Neutrophil (primary cell): Measurements from ENCODE around the gene SORCS2.

Experiments used
- H3K27ac ChIP-seq: fragments of 200-600 bp; sonication (generic); 2 replicates; pipeline ENCODE4 v1.5.1; 2016; ENCODE audit warnings: mild to moderate bottlenecking, moderate library complexity
- H3K27me3 ChIP-seq: fragments of 200-600 bp; sonication (generic); 2 replicates; pipeline ENCODE4 v1.6.0; 2016; ENCODE audit warnings: mild to moderate bottlenecking
- H3K36me3 ChIP-seq: fragments of 200-600 bp; sonication (generic); 2 replicates; pipeline ENCODE4 v1.5.1; 2017
- H3K4me1 ChIP-seq, 2 experiments: fragments of 200-600 bp in 1 of 2; sonication (generic) in 1 of 2; 1 replicate in 1 of 2; 2 replicates in 1 of 2; pipeline versions ENCODE4 v1.5.1 to v1.6.1; 2013 to 2016; ENCODE audit warnings: low read depth in 1 of 2, low read length in 1 of 2, mild to moderate bottlenecking in 1 of 2, moderate library complexity in 1 of 2; ENCODE audit not compliant: control insufficient read depth in 1 of 2, insufficient read depth in 1 of 2
- H3K4me3 ChIP-seq, 2 experiments: fragments of 200-600 bp in 1 of 2; sonication (generic) in 1 of 2; 1 replicate in 1 of 2; 2 replicates in 1 of 2; pipeline ENCODE4 v1.5.1; 2013 to 2016; ENCODE audit warnings: low read depth in 1 of 2, low read length in 1 of 2, mild to moderate bottlenecking in 1 of 2, moderate library complexity in 1 of 2
- H3K9me3 ChIP-seq: fragments of 200-600 bp; sonication (generic); 2 replicates; pipeline ENCODE4 v1.5.1; 2016
- TF ChIP-seq, protein P1 (sequence below): fragments of 200-600 bp; sonication (generic); IDR thresholded peaks from 2 replicates; pipeline ENCODE4 v1.5.1; 2016; ENCODE audit warnings: antibody characterized with exemption

Gene SORCS2

DNA sequence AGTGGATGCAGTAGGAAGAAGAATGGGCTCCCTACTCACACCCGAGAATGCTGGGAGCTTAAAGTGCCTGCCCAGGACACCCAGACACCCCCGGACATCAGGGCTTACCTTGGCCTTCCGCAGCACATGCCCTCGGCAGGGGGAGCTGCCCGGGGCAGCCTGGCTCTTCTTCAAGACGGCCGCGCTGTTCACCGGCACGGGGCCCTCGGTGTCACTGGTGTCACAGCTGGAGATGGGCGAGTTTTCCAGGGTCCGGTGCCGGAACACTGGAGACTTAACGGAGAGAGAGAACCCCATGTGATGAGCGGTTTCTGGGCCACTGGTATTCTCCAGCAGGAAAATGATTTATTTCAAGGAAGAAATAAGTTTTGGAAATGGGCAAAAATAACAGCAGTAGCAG lies 576.4 kb downstream of the SORCS2 start:
- Histone ChIP-seq H3K4me3 (no peak overlapping the region), H3K9me3 (no peaks in the 10 kb centered on the region), H3K27me3 (no peaks in the 10 kb centered on the region), H3K4me1 (no peaks in the 10 kb centered on the region), H3K36me3 (peaks cover 83% of the 10 kb centered on the region), H3K27ac (no peak overlapping the region)
- TF ChIP-seq, protein P1, sequence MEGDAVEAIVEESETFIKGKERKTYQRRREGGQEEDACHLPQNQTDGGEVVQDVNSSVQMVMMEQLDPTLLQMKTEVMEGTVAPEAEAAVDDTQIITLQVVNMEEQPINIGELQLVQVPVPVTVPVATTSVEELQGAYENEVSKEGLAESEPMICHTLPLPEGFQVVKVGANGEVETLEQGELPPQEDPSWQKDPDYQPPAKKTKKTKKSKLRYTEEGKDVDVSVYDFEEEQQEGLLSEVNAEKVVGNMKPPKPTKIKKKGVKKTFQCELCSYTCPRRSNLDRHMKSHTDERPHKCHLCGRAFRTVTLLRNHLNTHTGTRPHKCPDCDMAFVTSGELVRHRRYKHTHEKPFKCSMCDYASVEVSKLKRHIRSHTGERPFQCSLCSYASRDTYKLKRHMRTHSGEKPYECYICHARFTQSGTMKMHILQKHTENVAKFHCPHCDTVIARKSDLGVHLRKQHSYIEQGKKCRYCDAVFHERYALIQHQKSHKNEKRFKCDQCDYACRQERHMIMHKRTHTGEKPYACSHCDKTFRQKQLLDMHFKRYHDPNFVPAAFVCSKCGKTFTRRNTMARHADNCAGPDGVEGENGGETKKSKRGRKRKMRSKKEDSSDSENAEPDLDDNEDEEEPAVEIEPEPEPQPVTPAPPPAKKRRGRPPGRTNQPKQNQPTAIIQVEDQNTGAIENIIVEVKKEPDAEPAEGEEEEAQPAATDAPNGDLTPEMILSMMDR: no peak

DNA sequence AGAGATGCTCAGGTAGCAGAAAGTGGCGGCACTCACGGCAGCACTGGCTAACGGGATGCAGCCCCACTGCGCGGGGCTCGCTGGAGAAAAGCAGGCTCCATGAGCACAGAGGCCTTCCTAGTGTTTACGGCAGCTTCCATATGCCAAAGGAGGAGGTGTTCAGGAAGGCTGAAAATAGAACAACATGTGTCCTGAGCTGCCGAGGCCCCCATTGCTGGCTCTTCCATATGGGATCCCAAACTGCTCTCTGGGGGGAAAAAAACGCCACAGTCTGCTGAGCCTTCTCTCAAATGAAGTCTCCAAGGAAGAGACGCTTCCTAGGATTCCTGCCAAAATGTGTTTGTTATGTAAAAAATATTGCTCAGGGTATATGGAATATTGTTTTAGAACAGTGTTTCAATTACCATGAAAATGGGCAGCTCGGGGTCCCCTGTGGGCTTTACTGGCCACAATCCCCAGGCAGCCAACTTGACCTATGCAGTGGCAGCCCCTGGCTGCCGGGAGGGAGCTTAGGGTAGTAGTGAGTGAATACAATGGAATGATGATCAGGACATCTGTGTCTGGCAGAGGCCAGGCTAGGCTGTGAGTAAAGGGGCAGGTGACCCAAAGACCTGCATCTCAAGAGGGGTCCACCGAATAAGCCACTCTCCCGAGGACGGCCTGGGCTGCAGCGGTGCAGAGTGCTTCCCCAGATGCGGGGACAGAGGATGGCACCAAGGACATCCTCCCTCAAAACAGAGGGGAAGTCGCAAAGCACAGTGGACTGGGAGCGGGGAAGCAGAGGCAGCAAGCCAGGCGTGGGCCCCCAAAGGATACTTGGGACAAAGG lies 577.3 kb downstream of the SORCS2 start:
- TF ChIP-seq, protein P1: no peak
- Histone ChIP-seq H3K4me3 (no peak overlapping the region), H3K27me3 (no peaks in the 10 kb centered on the region), H3K9me3 (no peaks in the 10 kb centered on the region), H3K4me1 (no peaks in the 10 kb centered on the region), H3K27ac (no peak overlapping the region), H3K36me3 (peaks cover 90% of the 10 kb centered on the region)

DNA sequence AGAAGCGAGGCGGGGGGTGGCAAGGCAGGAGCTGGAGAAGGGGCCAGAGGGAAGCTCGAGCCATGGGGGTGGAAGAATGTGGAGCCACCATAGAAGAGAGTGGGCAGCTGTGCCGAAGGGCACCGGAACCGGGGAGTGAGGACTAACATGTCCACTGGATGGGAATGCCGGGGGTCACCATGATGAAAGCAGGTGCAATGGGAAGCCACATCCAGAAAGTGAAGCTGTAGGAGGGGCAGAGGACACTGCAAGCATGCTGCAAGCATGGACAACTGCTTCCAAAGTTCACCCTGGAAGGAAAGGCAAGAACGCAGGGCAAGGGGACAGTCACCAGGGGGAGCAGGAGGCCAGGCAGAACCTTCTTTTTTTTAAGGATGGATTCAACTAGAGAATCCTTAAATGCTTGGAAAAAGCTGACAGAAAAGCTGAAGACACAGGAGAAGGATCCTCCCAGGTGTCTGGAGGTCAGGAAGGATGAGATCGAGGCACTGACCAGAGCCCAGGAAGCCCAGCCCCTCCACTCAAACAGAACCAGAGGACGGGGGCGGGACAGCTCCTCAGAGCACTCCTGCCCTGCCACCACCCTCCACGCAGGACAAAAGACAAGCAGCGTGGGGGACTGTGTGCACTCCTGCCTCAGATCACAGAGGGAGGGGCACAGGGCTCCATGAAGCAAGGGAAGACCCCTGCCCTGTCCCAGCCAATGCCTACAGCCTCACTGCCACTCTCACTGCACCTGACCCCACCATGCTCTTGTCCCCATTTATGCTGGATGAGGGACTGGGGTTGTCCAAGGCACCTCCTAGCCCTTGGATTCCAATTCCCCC lies 578.1 kb downstream of the SORCS2 start:
- H3K9me3 ChIP-seq: no peaks in the 10 kb centered on the region
- H3K27me3 ChIP-seq: no peaks in the 10 kb centered on the region
- TF ChIP-seq, protein P1: no peak
- no peak overlapping the region for H3K4me3 ChIP-seq
- peaks cover 89% of the 10 kb centered on the region for H3K36me3 ChIP-seq
- no peak overlapping the region for H3K27ac ChIP-seq
- no peaks in the 10 kb centered on the region for H3K4me1 ChIP-seq

DNA sequence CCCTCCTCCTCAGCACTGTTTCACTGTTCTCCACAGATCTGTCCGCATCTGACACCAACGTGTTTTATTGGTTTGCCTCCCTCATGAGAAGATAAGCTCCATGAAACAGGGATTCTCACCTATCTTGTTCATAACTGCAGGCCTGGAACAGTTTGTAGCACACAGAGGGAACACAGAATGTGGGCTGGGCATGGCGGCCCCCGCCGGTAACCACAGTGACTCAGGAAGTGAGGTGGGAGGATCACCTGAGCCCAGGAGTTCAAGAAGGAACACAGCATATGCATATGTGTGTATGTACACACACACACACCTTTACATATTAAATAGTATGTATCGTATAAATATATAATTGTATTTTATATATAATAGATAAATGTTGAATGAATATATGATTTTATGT lies 578.7 kb downstream of the SORCS2 start:
- Histone ChIP-seq H3K4me1 (no peaks in the 10 kb centered on the region), H3K4me3 (no peak overlapping the region), H3K27me3 (no peaks in the 10 kb centered on the region), H3K36me3 (peaks cover 88% of the 10 kb centered on the region), H3K9me3 (no peaks in the 10 kb centered on the region), H3K27ac (no peak overlapping the region)
- TF ChIP-seq, protein P1: no peak

DNA sequence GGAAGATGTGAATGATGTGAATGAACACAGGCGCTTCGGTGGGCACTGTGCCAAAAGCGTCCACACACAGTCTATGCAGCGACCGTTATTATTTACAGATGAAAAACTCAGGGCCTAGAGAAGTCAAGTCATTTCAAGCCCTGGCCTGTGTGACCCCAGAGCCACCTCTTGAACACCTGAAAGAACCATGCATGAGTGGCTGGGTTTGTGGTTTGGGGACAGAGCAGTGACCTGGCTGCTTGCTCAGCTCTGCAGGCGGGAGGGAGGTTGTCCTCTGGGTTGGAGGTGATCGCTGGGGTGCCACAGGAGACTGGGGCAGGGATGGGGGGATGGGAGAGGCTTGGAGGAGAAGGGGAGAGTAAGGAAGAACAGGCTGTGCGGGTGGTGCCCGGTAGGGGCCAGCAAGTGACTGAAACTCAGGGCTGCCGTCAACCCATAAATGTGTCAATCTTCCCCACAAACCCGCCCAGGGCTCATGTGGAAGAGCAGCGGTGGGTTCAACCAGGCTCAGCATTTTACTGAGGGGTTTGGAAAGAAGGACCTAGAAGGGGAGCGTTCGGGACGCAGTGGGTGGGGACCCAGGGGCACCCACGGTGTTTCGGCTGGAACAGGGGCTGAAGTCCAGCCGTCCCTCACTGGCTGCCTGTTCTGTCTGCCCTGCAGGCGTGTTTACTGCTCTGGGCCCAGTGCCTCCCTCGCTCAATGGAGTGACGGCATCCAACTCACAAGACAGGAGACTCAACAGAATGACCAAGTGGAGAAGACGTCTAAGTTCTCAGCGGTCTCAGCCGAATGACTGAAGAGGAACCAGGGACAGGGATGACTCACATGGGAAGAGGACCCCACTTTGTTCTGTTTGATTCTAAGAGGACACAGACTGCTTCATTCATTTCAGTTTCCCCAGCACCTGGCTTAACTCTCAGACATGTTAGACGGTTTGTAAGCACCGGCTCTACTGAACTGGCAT lies 579.5 kb downstream of the SORCS2 start:
- H3K27me3 ChIP-seq: no peaks in the 10 kb centered on the region
- H3K4me1 ChIP-seq: no peaks in the 10 kb centered on the region
- TF ChIP-seq, protein P1: no peak
- no peaks in the 10 kb centered on the region for H3K9me3 ChIP-seq
- H3K27ac ChIP-seq: no peak overlapping the region
- H3K36me3 ChIP-seq: peaks cover 80% of the 10 kb centered on the region
- no peak overlapping the region for H3K4me3 ChIP-seq
